HG02571 (cell line): ENCODE data around the gene LRRC3.

Source experiments
- ATAC-seq: cut with Tn5 transposase; IDR thresholded peaks from one replicate; pipeline ENCODE4 v1.9.1; 2021; ENCODE audit warnings: mild to moderate bottlenecking, moderate library complexity; ENCODE audit not compliant: unreplicated experiment

Gene LRRC3

GRCh38 chr21:44438531-44439210, 16.6 kb upstream of the LRRC3 start:
- ATAC-seq = no peak

DNA sequence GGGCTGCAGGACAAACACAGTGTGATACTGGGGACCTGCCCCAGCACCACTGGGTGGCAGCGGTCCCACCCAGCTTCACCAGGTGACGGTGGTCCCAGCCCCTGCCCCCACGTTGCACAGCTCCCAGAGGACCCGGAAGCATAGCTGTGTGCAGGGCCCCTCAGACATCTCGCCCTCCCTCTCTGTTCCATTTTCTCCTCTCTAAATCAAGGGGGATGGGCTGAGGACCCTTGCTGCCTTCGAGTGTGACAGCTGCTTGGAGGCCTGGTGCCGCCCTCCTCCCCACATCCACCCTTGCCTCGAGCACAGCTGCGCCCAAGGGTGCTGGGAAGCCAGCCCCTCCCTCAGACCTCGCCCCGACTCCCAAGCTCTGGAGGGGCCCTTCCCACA, 16.1 kb upstream of the LRRC3 start:
- ATAC-seq = no peak

- no peak for ATAC-seq
Measured at GRCh38 chr21:44440241-44441040, 14.9 kb upstream of the LRRC3 start.

DNA sequence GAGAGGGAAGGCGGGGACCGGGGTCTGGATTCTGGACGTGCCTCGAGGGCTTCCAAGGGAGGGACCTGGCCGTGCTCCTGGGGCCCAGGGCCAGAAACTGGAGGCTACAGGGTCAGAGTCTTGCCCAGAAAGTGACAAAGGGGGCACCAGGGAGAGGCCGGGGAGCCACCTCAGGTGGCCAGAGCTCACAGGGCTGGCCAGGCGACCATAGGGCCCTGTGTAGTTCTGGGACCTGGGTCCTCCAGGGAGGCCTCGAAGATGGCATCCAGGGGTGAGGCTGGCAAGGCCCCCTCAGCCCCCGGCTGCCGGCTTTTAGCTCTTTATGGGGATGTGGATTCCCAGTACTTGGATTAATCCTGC, 14.3 kb upstream of the LRRC3 start:
- no peak for ATAC-seq

- no peak for ATAC-seq
Measured at GRCh38 chr21:44441581-44442265, 13.6 kb upstream of the LRRC3 start.

GRCh38 chr21:44442266-44443125, 12.8 kb upstream of the LRRC3 start:
- ATAC-seq = no peak

DNA sequence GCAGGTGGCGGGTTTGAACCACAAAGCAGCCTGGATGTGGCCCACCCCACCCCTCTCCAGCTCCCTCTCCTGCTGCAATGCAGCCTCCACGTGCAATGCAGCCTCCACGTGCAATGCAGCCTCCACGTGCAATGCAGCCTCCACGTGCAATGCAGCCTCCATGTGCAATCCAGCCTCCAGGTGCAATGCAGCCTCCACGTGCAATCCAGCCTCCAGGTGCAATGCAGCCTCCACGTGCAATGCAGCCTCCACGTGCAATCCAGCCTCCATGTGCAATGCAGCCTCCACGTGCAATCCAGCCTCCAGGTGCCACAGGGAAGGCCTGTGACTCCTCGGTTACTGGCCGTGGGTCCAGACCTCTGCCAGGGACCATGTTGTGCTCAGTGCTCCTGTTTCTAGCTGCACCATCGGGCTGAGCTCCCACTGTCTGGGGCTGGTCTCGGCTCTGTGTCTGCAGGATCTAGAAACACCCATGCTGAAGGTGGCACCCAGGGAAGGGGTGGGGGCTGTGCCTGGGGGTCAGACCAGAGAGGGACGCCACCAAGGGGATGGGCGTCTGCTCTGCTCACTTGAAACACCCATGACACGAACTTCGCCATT, 11.9 kb upstream of the LRRC3 start:
- no peak for ATAC-seq

- no peak for ATAC-seq
Measured at GRCh38 chr21:44443891-44444285, 11.4 kb upstream of the LRRC3 start.

DNA sequence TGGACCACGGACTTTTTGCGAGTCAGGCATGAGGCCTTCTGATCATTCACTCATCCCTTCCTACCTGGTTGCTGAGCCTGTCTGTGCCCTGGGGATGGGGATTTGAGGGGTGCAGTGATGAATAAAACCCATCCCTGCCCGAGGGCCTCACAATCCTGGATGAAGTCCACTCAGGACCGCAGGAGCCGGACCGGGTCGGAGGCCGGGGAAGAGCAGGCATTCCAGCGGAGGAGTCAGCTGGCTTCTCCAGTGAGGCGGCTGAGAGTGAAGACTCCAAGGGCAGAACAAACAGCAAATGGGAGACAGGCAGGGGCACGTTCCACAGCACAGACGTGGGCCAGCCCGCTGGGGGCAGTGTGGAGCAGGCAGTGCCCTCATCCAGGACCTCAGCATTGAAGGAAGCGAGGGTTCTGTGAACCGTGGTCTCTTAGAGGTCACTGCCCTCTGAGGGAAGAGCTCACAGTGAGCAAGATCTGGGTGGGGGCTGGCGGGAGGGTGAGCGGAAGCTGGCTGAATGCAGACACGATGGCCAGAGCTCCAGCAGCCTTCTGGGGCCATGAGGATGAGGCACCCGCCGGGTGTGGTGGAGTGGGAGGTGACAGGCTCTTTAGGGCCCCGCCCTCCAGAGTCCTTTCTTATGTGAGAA, 10.9 kb upstream of the LRRC3 start:
- ATAC-seq = no peak

DNA sequence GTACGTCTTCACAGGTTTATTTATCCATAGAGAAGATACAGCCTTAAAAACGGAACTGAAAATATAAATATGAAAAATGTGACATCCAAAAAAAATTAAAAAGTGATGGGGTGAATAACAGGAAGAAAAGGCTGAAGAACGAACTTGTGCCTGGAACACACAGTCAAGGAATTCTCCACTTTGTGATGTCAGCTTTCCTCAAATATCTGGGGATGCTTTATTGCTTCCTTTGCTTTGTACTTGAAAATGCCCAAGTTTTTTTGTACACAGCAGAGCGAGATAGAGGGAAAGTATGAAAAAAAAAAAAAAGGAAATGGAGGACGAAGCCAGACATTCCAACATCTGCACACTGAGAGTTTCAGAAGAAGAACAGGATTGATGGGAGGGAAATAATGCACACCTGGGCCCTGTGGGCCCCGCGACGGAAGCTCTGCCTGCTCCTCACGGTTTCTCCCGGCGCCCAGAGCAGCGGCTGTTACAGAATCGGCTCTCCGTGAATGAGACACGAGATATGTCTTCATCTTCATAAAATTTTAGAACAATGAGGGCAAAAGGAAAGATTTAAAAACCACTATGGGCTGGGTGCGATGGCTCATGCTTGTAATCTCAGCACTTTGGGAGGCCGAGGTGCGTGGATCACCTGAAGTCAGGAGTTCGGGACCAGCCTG, 10.0 kb upstream of the LRRC3 start:
- no peak for ATAC-seq

GRCh38 chr21:44448651-44449131, 6.6 kb upstream of the LRRC3 start:
- ATAC-seq = no peak

GRCh38 chr21:44449473-44450363, 5.6 kb upstream of the LRRC3 start:
- no peak for ATAC-seq

DNA sequence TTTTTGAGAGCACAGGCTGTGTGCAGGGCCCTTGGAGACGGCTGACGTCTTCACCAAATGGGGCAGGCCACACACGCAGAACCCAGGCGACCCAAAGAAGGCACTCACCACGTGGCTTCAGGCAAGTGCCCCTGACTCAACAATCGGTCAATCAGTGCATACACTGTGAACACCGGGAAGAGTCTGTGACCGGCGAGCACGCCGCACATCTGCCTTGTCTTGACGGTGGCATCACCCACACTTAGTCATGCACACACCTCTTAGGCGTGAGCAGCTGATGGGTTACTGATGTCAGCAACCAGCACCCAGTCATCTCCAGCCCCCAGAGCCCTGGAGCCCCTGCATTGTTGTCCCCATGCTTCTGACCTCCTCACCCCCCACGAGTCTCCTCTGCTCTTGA, 4.9 kb upstream of the LRRC3 start:
- no peak for ATAC-seq

DNA sequence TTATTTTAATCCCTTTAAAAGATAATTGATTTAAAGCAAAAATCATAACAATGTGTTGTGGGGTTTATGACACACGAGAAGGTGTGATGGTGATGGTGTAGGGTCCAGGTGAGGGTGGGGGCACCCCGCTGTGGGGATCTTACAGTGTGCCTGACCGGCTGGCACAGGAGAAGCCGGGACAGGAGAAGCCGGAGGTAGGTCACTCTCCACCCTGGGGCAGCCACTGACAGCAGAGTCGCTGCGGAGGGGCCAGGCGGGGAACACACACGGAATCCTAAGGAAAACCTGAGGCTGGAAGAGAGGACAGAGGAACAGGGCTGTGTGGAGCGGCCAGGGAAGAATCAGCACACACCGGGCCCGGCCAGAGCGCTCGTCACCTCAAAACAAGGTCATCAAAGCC, 4.3 kb upstream of the LRRC3 start:
- ATAC-seq = no peak

- ATAC-seq = no peak
Measured at GRCh38 chr21:44453120-44453519, 2.2 kb upstream of the LRRC3 start.

GRCh38 chr21:44454058-44454457, 1.3 kb upstream of the LRRC3 start:
- ATAC-seq = no peak

- no peak for ATAC-seq
Measured at GRCh38 chr21:44455524-44456213, 359 bp downstream of the LRRC3 start.
